HG03135 (cell line): ENCODE measurements around the gene FAM120A.

Source experiments
- ATAC-seq: cut with Tn5 transposase; IDR thresholded peaks from one replicate; pipeline ENCODE4 v1.9.1; 2021; ENCODE audit warnings: mild to moderate bottlenecking, moderate library complexity; ENCODE audit not compliant: unreplicated experiment

Gene FAM120A

GRCh38 chr9:93591301-93592007, 140.0 kb downstream of the FAM120A start:
- no peak for ATAC-seq

DNA sequence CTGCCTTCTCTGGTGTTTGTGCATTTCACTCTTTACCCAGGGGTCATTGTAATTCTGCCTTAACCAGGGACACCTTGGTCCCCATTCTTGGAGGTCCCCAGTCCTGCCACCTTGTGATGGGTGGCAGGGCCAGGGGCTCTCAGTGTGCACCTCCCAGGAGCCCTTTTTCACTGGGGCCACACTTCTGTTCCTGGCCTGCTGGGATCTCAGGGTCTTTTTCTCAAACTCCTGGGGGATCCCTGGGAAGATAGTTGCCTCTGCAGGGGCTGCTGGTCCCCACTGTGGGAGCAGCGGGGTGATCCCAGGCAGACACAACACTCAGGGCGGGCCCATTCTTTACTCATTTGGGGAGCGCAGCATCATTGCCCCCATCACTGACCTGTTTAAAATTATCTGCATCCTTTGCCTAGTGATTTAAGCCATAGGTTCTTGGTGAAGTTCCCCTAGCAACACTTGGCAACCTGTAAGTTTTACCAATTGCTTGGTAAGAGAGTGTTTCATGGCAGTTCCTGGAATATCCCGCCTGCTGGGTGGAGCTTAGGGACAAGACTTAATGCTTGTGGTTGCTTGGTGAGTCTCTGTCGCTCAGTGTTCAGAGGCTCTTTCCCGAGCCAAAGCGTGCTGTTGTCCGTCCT, 140.6 kb downstream of the FAM120A start:
- ATAC-seq: no peak

GRCh38 chr9:93592643-93593021, 141.1 kb downstream of the FAM120A start:
- ATAC-seq: no peak

GRCh38 chr9:93593144-93593658, 141.7 kb downstream of the FAM120A start:
- ATAC-seq: no peak

DNA sequence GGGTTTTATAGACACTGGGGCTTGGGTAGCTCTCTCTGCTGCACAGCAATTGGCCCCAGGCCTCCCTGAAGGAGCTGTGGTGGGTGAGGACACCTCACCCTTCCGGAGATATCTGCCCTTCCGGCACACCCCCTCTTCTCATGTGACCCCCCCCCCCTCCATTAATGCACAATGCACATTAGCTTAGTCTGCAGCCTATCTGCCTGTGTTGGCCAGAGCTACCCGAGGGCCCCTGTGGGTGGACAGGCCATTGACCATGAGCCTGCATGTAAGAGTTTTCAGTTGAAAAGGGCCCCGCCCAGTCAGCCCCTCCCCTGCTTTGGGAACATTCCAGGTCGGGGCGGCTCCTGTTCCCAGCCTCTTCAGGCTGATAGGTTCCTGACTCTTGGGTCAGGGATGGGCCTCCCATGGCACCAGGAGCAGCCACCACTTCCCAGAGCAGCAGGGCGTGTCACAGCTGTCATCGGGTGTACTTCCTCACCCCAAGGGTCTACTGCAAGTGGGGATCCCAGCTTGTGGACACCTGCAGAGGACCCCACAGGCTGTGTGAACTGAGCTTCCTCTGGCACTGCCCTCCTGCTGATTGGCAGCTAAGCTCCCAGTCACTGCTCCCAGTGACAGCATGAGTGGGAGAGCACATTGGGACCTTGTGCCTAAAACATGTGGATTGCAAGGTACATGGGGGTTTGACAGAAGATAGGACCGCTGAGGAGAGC, 142.7 kb downstream of the FAM120A start:
- no peak for ATAC-seq

DNA sequence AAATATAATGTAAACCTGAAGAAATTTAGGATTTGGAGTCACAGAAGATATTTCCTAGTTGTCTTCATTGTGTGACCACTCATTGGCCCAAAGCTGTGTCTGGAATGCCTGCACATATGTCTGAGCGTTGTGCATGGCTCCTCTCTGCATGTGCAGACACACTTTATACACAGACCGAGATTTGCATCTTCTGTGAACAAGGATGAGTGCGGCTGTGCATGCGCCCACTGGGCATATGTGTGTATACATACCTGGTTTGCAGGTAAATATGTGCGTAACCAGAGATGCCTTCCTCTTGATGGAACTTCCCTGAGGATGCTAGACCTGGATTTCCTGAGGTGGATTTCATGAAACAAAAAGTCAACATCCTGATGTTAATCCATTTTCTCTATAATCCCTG, 144.0 kb downstream of the FAM120A start:
- no peak for ATAC-seq

DNA sequence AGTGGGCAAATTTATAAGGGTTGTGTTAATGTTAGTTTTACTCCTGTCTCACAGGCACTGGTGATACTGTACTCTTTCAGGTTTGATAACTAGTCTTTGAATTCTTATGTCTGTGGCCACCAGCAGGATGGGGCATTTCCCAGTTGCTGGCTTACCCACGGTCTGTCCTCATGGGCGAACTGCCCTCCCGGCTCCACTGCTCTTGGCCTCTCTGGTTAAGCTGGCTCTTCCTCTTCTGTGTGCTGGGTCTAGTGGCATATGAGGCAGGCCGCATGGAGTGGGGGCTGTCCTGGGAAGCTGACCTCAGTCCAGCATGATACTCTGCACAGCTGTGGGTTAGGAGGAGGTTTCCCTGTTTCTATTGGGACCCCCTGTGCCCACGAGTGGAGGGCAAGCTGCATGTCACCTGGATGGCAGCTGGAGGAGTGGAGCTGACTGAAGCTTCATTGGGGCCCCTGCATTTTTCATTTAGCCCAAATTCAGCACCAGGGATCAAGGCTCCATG, 144.4 kb downstream of the FAM120A start:
- no peak for ATAC-seq

GRCh38 chr9:93596399-93596798, 144.9 kb downstream of the FAM120A start:
- no peak for ATAC-seq

DNA sequence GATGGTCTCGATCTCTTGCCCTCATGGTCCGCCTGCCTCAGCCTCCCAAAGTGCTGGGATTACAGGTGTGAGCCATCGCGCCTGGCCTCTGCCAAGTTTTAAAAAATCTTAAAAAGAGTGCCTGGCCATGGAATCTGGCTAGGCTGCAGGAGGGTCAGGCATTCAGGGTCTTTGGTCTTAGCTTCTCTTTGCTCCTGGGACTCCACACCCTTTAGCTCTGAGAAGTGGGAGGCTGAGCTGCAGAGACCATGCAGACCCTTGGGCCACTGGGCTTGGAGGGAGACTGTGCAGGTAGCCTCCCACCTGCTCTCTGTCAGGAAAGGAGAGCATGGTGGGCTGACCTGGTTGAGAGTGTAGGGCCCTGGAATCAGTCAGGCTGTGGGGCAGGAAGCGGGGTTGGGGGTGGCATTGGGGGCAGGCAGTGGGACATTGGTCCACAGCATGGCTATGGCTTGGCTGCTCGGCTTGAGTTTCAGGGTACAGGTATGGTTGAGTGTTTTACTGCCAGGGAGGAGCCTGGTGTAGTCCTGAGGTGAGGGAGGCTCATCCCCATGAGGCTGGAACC, 145.7 kb downstream of the FAM120A start:
- no peak for ATAC-seq

DNA sequence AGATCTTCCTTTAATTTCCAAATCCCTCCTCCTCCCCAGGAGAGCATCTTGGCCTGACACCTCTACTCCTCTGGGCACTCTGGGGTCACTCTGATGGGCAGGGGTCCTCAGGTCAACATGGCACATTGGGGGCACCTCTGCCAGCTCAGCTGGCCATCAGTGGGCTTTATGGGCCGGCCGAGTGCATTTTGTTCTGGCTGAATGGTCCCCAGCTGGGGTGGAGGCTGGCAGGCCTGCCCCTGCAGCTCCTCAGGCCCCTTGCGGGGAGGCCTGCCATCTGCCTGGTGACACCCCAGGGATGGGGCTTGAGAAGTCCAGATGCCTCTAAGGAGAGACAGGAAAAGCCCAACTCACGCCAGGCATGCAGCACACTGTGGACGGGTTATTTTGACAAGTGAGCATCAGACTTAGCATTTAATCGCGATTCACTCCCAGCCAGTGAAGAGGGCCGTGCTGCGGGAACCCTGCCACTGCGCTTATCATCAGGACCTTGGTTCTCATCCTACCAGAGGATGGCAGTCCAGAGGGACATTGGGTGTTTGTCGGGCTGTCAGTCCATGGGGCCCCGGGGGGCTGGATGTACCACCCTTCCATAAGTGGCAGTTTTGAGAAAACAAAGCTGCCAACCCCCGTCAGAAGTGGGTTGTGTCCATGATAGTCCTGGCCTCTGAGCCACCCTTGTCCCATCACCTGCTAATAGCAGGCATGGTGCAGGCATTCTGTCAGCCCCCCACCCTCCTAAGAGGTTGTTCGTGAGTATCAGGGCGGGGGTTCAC, 146.6 kb downstream of the FAM120A start:
- ATAC-seq: no peak

GRCh38 chr9:93598647-93599241, 147.3 kb downstream of the FAM120A start:
- ATAC-seq: no peak

DNA sequence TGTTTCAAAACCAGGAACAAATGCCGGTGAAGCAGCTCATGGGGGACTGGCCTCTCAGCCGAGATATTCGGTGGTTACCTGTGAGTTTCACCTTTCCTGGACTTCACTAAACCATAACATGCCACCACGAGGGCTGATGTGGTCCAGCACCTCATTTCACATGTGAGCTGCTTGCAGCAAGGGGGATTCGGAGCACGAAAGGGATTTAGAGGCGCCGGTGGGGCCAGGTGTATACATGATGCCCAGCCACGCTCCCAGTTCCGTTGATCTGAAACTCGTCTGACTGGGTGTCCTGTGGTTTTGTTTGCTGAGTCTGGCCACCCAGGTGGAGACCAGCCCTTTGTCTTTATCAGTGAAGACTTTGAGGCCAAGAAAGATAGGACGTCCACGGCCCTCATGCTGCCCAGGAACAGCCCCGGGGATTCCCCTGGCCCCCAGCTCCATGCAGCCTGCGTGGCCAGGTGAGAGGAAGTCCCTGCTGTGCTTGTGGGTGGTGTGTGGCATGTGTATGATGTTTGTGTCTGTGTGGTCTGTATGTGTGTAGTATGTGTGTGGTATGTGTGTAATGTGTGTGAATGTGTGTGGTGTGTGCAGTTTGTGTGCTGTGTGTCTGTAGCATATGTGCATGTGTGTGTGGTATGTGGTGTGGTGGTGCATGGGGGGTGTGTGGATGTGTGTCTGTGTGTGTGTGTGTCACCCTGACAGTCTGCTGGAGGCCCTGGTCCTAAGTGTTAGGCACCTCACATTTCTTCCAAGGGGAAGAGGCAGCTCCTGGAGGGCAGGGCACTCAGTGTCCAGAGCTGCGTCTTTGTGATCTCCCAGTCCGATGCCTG, 148.3 kb downstream of the FAM120A start:
- ATAC-seq: no peak

DNA sequence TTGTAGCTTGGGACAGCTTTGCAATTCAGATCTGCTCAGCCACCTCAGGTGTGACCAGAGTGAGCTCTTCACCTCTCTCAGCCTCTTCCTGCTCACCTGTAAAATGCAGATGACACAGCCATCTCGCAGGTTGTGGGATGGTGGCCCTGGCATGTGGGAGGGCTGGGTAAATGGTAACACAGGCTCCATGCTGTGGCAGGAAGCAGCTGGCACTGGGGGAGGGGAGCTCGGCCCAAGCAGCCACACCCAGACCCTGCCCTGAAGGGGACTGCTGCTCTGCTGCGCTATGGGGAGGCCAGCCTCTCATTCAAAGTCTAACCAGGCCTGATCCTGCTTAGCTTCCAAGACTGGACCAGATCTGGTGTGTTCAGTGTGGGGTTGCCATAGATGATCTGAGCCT, 149.0 kb downstream of the FAM120A start:
- no peak for ATAC-seq

- ATAC-seq: no peak
These were observed 149.6 kb downstream of the FAM120A start for GRCh38 chr9:93601063-93601462.

DNA sequence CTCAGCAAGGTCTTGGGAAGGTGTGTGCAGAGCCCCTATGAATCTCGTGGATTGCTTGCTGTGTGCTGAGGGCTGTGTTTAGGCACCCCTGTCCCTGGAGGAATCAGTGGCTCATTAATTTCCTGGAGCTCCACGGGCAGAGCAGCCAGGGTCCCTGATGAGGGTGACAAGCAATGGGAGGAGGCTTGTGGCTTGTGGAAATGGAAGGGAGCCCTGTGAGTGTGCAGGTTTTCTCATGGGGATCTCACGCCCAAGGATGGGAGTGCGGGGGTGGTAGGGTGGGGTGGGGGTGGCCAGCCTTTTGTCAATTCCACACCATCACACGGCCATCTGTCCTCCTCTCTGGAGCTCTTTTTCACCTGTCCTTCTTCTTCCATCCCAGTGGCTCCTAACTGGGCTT, 150.2 kb downstream of the FAM120A start:
- no peak for ATAC-seq

GRCh38 chr9:93603011-93603410, 151.5 kb downstream of the FAM120A start:
- no peak for ATAC-seq

DNA sequence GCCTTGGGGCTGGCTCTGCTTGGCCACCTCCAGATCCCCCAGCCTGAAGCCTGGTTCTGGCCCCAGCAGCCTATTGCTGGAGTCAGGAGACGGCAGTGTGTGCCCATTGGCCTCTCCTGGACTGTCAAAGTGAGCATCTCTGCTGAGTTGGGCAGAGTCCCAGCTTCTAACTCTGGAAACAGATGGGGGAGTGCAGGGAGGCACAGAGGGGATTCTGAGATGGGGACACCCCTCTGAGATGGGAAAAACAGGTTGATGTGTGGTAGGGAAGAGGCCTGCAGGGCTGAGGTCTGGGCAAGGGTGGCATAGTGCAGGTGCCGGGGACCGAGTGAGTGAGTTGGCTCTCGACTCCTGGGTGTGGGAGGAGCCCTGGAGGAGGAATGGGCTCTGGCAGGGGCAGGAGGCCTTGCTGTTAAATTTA, 152.4 kb downstream of the FAM120A start:
- ATAC-seq: no peak

GRCh38 chr9:93606187-93606586, 154.7 kb downstream of the FAM120A start:
- ATAC-seq: no peak

DNA sequence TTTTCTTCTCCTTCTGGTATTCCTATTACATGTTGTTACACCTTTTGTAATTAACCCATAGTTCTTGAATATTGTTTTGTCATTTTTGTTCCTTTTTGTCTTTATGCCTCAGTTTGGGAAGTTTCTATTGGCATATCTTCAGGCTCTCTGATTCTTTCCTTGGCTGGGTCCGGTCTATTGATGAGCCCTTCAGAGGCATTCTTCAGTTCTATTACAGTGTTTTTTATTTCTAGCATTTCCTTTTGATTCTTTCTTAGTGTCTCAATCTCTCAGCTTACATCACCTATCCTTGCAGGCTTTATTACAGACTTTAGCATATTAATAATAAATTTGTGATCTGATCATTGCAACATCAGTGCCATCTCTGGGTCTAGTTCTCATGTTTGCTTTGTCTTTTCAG, 158.7 kb downstream of the FAM120A start:
- no peak for ATAC-seq
